ENCODE data around the gene AMPD2.
A peak's percentile ranks its signal among the peaks of the same experiment; 100 is the strongest.

The AMPD2 gene

DNA sequence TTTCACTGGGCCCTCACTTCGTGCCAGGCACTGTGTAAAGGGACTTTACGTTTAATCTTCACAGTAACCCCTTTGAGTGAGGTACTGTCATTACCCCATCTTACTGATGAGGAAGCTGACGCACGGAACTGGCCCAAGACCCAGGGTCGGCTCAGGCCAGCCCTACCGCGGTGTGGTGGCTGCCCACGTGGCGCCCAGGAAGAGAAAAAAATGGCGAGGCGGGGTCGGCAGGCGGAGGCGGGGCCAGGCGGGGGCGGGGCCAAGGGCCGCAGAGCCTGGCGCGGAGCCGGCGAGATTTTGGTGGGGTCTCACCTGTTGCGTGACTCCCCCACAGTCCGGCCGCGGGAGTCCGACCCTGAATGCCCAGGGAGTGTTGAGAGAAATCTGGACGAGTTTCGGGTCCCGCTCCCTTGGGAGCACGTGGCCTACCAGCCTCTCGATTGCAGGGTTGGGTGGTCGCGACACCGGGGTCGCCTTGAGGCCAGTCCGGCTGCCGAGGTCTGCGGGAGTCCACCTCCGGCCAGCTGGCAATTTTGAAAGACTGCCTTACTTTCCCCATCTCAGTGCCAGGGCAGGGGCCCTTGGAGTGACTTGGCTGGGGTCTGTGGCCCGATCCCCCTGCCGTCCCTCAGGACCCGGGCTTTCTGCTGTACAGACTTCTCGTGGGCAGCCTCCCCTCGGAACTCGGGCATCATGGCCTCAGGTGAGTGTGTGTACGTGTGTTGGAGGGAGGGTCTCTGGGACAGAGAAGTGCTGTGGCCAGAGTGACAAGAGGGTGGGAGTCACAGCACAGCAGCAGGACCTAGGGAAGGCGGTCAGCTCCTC, at the start of gene AMPD2, which contains the start of gene GNAT2:
TSS of gene AMPD2 (plus strand) at position 262 of the 825 bp plus-strand sequence. CDS start 1,339 bp downstream, outside the sequence.
TSS of gene GNAT2 (minus strand) at position 41 of the 825 bp plus-strand sequence. CDS start 6,746 bp downstream, outside the sequence.
- peak; percentile 40 to 64 for DNase-seq (ENCODE audit: low read depth in 1 of 2, low spot score in 1 of 2)

GRCh38 chr1:109570414-109570813, 49.2 kb upstream of the AMPD2 start:
- no peak for DNase-seq (ENCODE audit: low read depth in 1 of 2, low spot score in 1 of 2)

DNA sequence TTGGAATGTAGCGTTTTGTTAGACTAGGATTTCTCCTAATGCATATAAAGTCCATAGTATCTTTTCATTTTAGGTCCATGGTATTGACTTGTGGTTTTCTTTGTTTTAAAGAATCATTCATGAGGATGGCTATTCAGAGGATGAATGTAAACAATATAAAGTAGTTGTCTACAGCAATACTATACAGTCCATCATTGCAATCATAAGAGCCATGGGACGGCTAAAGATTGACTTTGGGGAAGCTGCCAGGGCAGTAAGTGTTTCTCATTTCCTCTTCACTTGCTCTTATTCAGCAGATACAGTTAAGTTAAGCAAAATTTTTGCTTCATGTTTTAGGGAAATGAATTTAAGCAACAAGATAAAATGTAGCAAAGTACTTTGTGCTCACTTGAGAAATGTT, 45.9 kb upstream of the AMPD2 start:
- DNase-seq (ENCODE audit: low read depth in 1 of 2, low spot score in 1 of 2), result no peak

- no peak for DNase-seq (ENCODE audit: low read depth in 1 of 2, low spot score in 1 of 2)
Observed at GRCh38 chr1:109578947-109579443, 40.6 kb upstream of the AMPD2 start.

DNA sequence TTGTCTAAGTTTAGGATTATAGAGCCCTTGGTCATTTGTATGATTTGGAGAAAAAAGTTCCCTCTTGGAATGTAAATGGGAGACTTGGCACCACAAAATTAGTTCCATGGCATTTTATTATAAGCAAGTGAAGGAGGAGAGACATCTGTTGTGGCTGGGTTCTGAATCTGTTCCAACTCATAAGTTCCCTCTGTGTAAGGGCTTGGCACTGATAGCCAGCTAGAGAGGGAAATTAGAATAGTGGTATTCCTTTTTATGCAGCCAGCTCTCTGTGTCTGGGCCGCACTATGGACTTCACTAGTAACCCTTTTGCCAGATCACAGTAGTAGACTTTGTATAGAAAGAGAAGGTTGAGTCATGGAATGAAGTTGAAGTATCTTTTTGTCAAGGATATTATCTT, 40.1 kb upstream of the AMPD2 start:
- no peak for DNase-seq (ENCODE audit: low read depth in 1 of 2, low spot score in 1 of 2)

- DNase-seq (ENCODE audit: low read depth in 1 of 2, low spot score in 1 of 2), result no peak
Observed at GRCh38 chr1:109582021-109582420, 37.6 kb upstream of the AMPD2 start.

DNA sequence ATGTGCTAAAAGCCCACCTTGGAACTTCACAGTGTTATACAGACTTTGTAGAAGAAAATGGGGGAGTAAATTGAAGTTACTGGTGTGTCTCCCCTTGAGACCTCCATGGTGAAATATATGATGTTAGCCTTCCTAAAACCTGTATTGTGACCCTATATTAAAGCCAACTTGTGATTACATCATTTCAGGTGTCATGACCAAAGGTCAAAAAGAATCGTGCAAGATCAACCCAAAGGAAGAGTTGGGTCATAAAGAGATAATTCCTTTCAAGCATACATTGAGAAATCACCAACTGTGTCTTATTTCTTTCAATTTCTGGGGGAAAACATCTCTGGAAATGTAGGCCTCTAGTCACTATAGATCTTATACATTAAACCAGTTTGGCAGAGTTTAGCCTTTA, 34.9 kb upstream of the AMPD2 start:
- no peak for DNase-seq (ENCODE audit: low read depth in 1 of 2, low spot score in 1 of 2)

DNA sequence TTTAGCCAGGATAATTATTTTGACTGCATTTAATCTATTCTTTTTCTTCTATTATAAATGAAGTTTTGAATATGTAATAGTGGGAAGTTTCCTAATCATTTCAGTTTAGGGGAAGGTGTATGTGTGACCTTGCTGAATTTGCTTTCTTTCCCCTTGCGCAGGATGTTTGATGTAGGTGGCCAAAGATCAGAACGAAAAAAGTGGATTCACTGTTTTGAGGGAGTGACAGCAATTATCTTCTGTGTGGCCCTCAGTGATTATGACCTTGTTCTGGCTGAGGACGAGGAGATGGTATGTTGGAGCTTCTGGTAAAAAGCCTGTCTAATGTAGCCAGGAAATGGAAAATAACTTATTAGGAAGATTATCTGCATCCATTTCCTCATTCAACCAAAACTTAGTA, 33.6 kb upstream of the AMPD2 start:
- no peak for DNase-seq (ENCODE audit: low read depth in 1 of 2, low spot score in 1 of 2)

DNA sequence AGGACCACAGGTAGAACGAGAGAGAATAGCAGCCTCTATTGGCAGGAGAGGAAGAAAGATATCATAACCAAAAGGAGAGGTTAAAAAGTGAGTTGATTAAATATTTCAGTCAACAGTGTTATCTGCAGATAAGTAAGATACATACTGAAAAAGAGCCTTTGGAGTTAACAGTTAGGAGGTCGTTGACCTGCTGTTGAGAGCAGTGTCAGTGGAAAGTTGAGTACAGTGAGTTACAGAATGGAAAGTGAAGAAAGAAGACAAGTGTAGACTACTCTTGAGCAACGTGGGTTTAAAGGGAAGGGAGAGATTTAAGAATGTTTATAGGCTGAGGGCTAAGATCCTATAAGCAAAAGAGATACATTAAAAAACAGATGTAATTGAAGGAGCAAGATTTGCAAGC, 30.5 kb upstream of the AMPD2 start:
- no peak for DNase-seq (ENCODE audit: low read depth in 1 of 2, low spot score in 1 of 2)

DNA sequence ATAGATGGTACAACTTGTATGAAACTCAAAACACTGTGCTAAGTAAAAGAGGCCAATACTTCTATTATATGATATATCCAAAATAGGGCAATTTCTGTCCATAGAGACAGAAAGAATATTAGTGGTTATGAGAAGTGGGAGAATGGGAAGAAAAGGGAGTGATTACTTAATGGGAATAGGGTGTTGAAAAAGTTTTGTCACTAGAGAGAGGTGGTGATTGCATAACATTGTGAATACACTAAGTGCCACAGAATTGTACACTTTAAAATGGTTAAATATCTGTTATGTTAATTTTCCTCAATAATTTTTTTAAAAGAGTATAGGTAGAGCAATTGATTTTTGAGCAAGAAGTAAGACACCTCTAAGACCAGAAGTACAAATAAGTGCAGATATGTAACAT, 30.0 kb upstream of the AMPD2 start:
- no peak for DNase-seq (ENCODE audit: low read depth in 1 of 2, low spot score in 1 of 2)

GRCh38 chr1:109592916-109593315, 26.7 kb upstream of the AMPD2 start:
- no peak for DNase-seq (ENCODE audit: low read depth in 1 of 2, low spot score in 1 of 2)

GRCh38 chr1:109595531-109595930, 24.1 kb upstream of the AMPD2 start:
- DNase-seq (ENCODE audit: low read depth in 1 of 2, low spot score in 1 of 2), result no peak

DNA sequence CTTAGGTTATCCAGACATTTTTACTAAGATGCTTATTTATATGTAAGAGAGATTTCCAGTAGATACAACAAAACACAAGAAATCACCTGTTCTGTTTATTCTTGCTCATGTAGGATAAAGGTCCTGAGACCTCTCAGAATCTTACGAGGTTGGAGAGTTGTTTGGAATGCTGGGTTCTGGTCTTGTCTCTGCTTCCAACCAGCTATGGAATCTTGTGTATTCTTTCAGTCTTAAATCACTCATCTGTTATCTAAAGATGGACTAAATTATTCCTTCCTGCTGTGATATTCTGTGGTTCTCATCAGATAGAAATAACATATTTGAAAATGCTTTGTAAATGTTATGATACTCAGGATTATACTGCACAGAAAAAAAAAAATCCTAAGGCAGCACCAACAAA, 21.5 kb upstream of the AMPD2 start:
- no peak for DNase-seq (ENCODE audit: low read depth in 1 of 2, low spot score in 1 of 2)

DNA sequence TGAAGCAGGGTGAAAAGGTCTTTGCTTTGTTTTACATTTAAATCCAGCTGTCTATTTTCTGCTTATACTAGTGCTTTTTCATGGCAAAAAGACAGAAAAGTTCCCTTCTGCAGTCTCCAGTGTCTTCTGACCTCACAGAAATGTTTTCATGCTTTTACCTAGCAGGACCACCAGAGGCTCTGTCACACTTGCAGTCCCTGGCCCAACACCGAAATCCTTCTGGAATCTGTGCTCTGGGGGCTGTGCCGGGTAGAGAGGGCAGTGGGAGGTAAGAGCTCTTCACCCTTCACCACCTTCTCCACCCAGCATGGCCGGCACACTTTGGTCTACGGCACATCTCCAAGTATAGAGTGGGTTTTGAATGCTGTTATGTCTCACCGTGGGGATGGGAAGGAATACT, 21.0 kb upstream of the AMPD2 start:
- no peak for DNase-seq (ENCODE audit: low read depth in 1 of 2, low spot score in 1 of 2)

- DNase-seq (ENCODE audit: low read depth in 1 of 2, low spot score in 1 of 2), result no peak
Observed at GRCh38 chr1:109603229-109603628, 16.4 kb upstream of the AMPD2 start.

DNA sequence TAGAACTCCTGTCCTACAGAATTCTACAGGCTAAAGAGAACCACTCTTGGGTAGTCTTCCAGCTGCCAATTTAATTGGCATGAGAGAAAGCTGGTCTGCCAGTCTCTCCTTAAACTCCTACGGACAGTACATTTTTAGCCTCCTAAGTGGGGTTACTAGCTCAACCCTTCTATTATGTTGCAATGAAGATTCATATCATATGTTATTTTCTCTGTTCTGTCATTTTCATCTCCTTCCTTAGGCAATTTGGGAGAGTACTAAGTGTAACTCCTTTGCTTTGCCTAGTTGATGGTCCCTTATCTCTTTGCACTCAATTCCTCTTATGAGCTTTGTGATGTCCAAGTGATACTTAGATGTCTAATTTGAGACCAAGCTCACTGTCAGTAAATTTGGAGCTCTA, 14.3 kb upstream of the AMPD2 start:
- no peak for DNase-seq (ENCODE audit: low read depth in 1 of 2, low spot score in 1 of 2)

GRCh38 chr1:109609881-109610280, 9.8 kb upstream of the AMPD2 start:
- no peak for DNase-seq (ENCODE audit: low read depth in 1 of 2, low spot score in 1 of 2)

GRCh38 chr1:109610609-109611307, 8.9 kb upstream of the AMPD2 start:
- DNase-seq (ENCODE audit: low read depth in 1 of 2, low spot score in 1 of 2), result no peak

DNA sequence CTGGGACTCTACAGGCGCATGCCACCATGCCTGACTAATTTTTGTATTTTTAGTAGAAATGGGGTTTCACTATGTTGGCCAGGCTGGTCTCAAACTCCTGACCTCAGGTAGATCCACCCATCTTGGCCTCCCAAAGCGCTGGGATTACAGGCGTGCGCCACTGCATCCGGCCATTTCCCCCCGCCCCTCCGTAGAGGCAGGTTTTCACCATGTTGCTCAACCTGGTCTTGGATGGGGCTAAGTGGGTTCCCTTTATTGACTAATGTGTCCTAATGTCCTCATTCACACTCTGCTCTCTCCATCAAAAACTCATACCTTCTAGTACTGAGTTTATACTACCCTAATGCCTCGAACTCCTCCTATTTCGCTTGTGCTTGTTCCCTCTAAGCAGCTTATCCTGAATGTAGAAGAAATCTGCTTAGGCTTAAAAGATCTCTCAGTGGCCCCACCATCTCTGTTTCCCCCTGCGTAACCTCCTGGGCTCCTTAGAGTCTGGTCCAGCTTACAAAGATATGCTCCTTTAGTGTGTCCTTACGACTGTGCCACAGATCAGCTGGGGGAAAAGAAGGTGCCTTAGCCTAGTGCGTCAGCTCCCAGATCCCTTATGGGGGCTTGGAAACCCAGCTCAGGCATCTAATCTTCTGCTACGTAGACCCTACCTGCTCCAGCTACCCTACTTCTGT, 8.2 kb upstream of the AMPD2 start:
- no peak for DNase-seq (ENCODE audit: low read depth in 1 of 2, low spot score in 1 of 2)

GRCh38 chr1:109613361-109614147, 6.1 kb upstream of the AMPD2 start:
- no peak for DNase-seq (ENCODE audit: low read depth in 1 of 2, low spot score in 1 of 2)

DNA sequence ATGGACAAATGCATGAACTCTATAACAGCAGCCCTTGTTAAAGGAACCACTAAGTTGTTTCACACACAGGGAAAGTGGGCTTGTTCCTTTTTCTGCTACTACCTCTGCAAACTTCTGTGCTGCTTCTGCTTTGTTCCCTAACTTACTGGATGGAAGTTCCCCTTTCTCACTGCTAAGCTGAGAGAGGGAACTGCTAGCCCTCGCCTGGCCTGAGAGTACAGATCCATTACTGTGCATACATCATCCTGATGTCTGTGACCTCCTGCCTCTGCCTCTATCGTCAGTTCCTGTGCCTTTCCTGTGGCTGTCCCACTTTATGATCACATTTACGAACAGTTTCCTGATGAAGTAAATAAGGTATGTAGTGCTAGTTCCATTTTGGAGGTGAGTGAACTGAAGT, 3.8 kb upstream of the AMPD2 start:
- no peak for DNase-seq (ENCODE audit: low read depth in 1 of 2, low spot score in 1 of 2)

All from activated T-helper 1 cell treated with anti-CD3 and anti-CD28 coated beads, Interleukin-2, amount 50 U/mL, for 16 hours (primary cell).